ENCODE measurements around the gene ADAMTS2.

GRCh38 chr5:179240561-179240960, 104.7 kb downstream of the ADAMTS2 start:
- TF ChIP-seq CTCF (conservative IDR thresholded peaks at IDR 0.05 in 1 of 2, IDR thresholded peaks at IDR 0.05 in 1 of 2; ENCODE audit: low read depth in 1 of 2, low read length in 2 of 2) (no peak), EZH2 (IDR thresholded peaks at IDR 0.05; ENCODE audit: low read length, missing control alignments) (no peak)
